H9 (cell line): ENCODE data around the gene FHOD3. TPM values are rescaled to one million over a fixed set of nuclear protein-coding genes. Genes with fewer than 3 reads are reported as not detected.

ENCODE experiments used
- DNase-seq: peaks from one replicate; pipeline ENCODE4 v3.0.0-alpha.2; 2017
- H2AFZ ChIP-seq: one replicate; pipeline ENCODE4 v1.6.1; 2013; ENCODE audit warnings: mild to moderate bottlenecking, low read length, control low read depth, moderate library complexity
- H2AK5ac ChIP-seq: 2 replicates; pipeline ENCODE4 v1.6.1; 2013; ENCODE audit warnings: low read length, control low read depth, mixed read lengths; ENCODE audit not compliant: insufficient read length
- H2BK120ac ChIP-seq: one replicate; pipeline ENCODE4 v1.6.1; 2013; ENCODE audit warnings: low read depth, mild to moderate bottlenecking, low read length, control low read depth, inconsistent platforms; ENCODE audit not compliant: poor library complexity, severe bottlenecking
- H2BK12ac ChIP-seq: 2 replicates; pipeline ENCODE4 v1.6.1; 2013; ENCODE audit warnings: low read length, control low read depth, mixed read lengths, low read depth; ENCODE audit not compliant: insufficient read length
- H2BK15ac ChIP-seq: 2 replicates; pipeline ENCODE4 v1.6.1; 2013; ENCODE audit warnings: low read depth, low read length, control low read depth
- H2BK20ac ChIP-seq: one replicate; pipeline ENCODE4 v1.6.1; 2013; ENCODE audit warnings: low read depth, mild to moderate bottlenecking, low read length, control low read depth, inconsistent platforms; ENCODE audit not compliant: poor library complexity, severe bottlenecking
- H2BK5ac ChIP-seq: 2 replicates; pipeline ENCODE4 v1.6.1; 2013; ENCODE audit warnings: low read length, control low read depth, mixed read lengths; ENCODE audit not compliant: insufficient read length
- H3K14ac ChIP-seq: 2 replicates; pipeline ENCODE4 v1.6.1; 2013; ENCODE audit warnings: low read length, control low read depth; ENCODE audit not compliant: insufficient read depth
- H3K18ac ChIP-seq: 2 replicates; pipeline ENCODE4 v1.6.1; 2013; ENCODE audit warnings: low read depth, mild to moderate bottlenecking, mixed read lengths, low read length, control low read depth; ENCODE audit not compliant: insufficient read length
- H3K23ac ChIP-seq: 2 replicates; pipeline ENCODE4 v1.6.1; 2013; ENCODE audit warnings: low read length, control low read depth, mixed read lengths, low read depth; ENCODE audit not compliant: insufficient read length
- H3K23me2 ChIP-seq: 2 replicates; pipeline ENCODE4 v1.6.1; 2013; ENCODE audit warnings: low read depth, mild to moderate bottlenecking, mixed read lengths, low read length, control low read depth; ENCODE audit not compliant: insufficient read length, poor library complexity, severe bottlenecking
- H3K27ac ChIP-seq: 2 replicates; pipeline ENCODE4 v1.5.1; 2013; ENCODE audit warnings: low read length, control low read depth, mixed read lengths, low read depth; ENCODE audit not compliant: insufficient read length
- H3K27me3 ChIP-seq: 2 replicates; pipeline ENCODE4 v1.6.1; 2013; ENCODE audit warnings: low read length, control low read depth, inconsistent platforms; ENCODE audit not compliant: insufficient read depth
- H3K4ac ChIP-seq: 2 replicates; pipeline ENCODE4 v1.6.1; 2013; ENCODE audit warnings: low read depth, mild to moderate bottlenecking, control low read depth, inconsistent platforms, low read length, moderate library complexity
- H3K4me1 ChIP-seq: 2 replicates; pipeline ENCODE4 v1.6.1; 2013; ENCODE audit warnings: low read length, control low read depth, inconsistent platforms; ENCODE audit not compliant: insufficient read depth
- H3K4me2 ChIP-seq: 2 replicates; pipeline ENCODE4 v1.6.1; 2013; ENCODE audit warnings: low read length, control low read depth, mixed read lengths; ENCODE audit not compliant: insufficient read length, insufficient read depth
- H3K56ac ChIP-seq: 2 replicates; pipeline ENCODE4 v1.6.1; 2013; ENCODE audit warnings: low read depth, mild to moderate bottlenecking, mixed read lengths, low read length, control low read depth; ENCODE audit not compliant: insufficient read length
- H3K79me1 ChIP-seq: 2 replicates; pipeline ENCODE4 v1.6.1; 2013; ENCODE audit warnings: low read depth, mild to moderate bottlenecking, moderate library complexity, low read length, control low read depth, inconsistent platforms; ENCODE audit not compliant: insufficient read depth, poor library complexity, severe bottlenecking
- H3K79me2 ChIP-seq: 2 replicates; pipeline ENCODE4 v1.6.1; 2013; ENCODE audit warnings: low read length, control low read depth, inconsistent platforms; ENCODE audit not compliant: insufficient read depth
- H3K9ac ChIP-seq: 2 replicates; pipeline ENCODE4 v1.6.1; 2013; ENCODE audit warnings: low read length, control low read depth, mixed read lengths; ENCODE audit not compliant: insufficient read length; ENCODE audit errors: extremely low read depth
- H3K9me3 ChIP-seq: one replicate; pipeline ENCODE4 v1.6.1; 2013; ENCODE audit warnings: low read depth, low read length, inconsistent platforms; ENCODE audit not compliant: control insufficient read depth
- H3T11ph ChIP-seq: one replicate; pipeline ENCODE4 v1.6.1; 2013; ENCODE audit warnings: mild to moderate bottlenecking, low read length, control low read depth, inconsistent platforms
- H4K20me1 ChIP-seq: one replicate; pipeline ENCODE4 v1.6.1; 2013; ENCODE audit not compliant: control insufficient read depth, insufficient read length, insufficient read depth
- H4K5ac ChIP-seq: 2 replicates; pipeline ENCODE4 v1.6.1; 2013; ENCODE audit warnings: low read depth, mild to moderate bottlenecking, mixed read lengths, low read length, control low read depth; ENCODE audit not compliant: insufficient read length
- H4K8ac ChIP-seq: replicated peaks from 2 replicates; pipeline ENCODE4 v1.6.1; 2013; ENCODE audit warnings: low read length, control low read depth, mixed read lengths, low read depth; ENCODE audit not compliant: insufficient read length
- H4K91ac ChIP-seq: 2 replicates; pipeline ENCODE4 v1.6.1; 2013; ENCODE audit warnings: low read depth, mild to moderate bottlenecking, moderate library complexity, mixed read lengths, low read length, control low read depth; ENCODE audit not compliant: insufficient read length
- H3K27ac Mint-ChIP-seq, 3 experiments: 2 replicates in 2 of 3; 3 replicates in 1 of 3; pipeline ENCODE4 v1.8.0; 2020 to 2021; ENCODE audit warnings: mixed read lengths in 3 of 3, mild to moderate bottlenecking in 1 of 3, moderate library complexity in 1 of 3
- H3K27me3 Mint-ChIP-seq: 2 replicates; pipeline ENCODE4 v1.8.0; 2021; ENCODE audit warnings: low read depth, mild to moderate bottlenecking, moderate library complexity, mixed read lengths
- H3K36me3 Mint-ChIP-seq, 3 experiments: 2 replicates in 2 of 3; 3 replicates in 1 of 3; pipeline ENCODE4 v1.8.0; 2020 to 2021; ENCODE audit warnings: low read depth in 3 of 3, mixed read lengths in 3 of 3; ENCODE audit not compliant: insufficient read depth in 1 of 3
- H3K4me1 Mint-ChIP-seq, 2 experiments: 2 replicates each; pipeline ENCODE4 v1.8.0; 2020; ENCODE audit warnings: mixed read lengths in 2 of 2
- H3K4me3 Mint-ChIP-seq, 2 experiments: 2 replicates in 1 of 2; 3 replicates in 1 of 2; pipeline ENCODE4 v1.8.0; 2020 to 2021; ENCODE audit warnings: mild to moderate bottlenecking in 2 of 2, mixed read lengths in 2 of 2, moderate library complexity in 1 of 2
- H3K9me3 Mint-ChIP-seq, 2 experiments: 2 replicates in 1 of 2; 3 replicates in 1 of 2; pipeline ENCODE4 v1.8.0; 2020; ENCODE audit warnings: mild to moderate bottlenecking in 2 of 2, mixed read lengths in 2 of 2, moderate library complexity in 1 of 2
- WGBS: extraction: QIAGEN DNeasy Blood & Tissue Kit; methylation state at CpG from one replicate; pipeline ENCODE4 v1.1.7; 2013; ENCODE audit warnings: missing lambda C conversion rate, low lambda C conversion rate, mixed read lengths; ENCODE audit not compliant: insufficient read length; ENCODE audit errors: extremely low coverage; 5-methylcytosine and 5-hydroxymethylcytosine counted together
- total RNA-seq: library from RNA; stranded (reverse); gene quantifications from 2 replicates; pipeline ENCODE4 v1.2.1, GENCODE V29; 2021
- TF ChIP-seq, protein P1 (sequence below): fragments of 200-600 bp; sonication (generic); conservative IDR thresholded peaks from 3 replicates; pipeline ENCODE4 v1.8.0; 2021; ENCODE audit warnings: antibody characterized with exemption, mild to moderate bottlenecking

Gene FHOD3
- total RNA-seq, 1 experiment from 2014 or later = 8.0 TPM

DNA sequence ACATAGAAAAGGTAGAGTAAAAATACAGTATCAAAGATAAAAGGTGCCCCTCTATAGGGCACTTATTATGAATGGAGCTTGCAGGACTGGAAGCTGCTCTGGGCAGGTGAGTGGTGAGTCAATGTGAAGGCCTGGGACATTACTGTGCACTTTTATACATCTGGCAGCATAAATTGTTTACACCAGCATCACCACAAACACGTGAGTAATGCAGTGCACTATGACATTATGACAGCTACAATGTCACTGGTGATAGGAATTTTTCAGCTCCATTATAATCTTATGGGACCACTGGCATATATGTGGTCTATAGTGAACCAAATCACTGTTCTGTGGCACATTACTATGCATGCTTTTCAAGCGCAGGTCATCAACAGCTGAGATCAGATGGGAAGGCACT lies 483.2 kb downstream of the FHOD3 start:
- Histone ChIP-seq H3K79me2 (no peaks in the 10 kb centered on the region), H2BK120ac (no peak overlapping the region), H3K79me1 (no peaks in the 10 kb centered on the region), H3K4me2 (no peak overlapping the region), H3K18ac (no peak overlapping the region), H4K20me1 (no peaks in the 10 kb centered on the region), H4K91ac (no peak overlapping the region), H3K27ac (no peak overlapping the region), H3K56ac (no peak overlapping the region), H3K14ac (no peak overlapping the region), H3K23me2 (no peaks in the 10 kb centered on the region), H3K4me1 (no peaks in the 10 kb centered on the region), H2BK5ac (no peak overlapping the region), H3T11ph (no peak overlapping the region), H3K23ac (no peak overlapping the region), H3K27me3 (no peaks in the 10 kb centered on the region), H2BK12ac (no peak overlapping the region), H4K8ac (no peak overlapping the region), H2BK15ac (no peak overlapping the region), H4K5ac (no peak overlapping the region), H2BK20ac (no peak overlapping the region), H3K4ac (no peak overlapping the region), H2AFZ (no peak overlapping the region), H3K9me3 (no peaks in the 10 kb centered on the region), H2AK5ac (no peak overlapping the region), H3K9ac (no peak overlapping the region)
- no CpG with 5 or more reads among the region's 2 CpGs for WGBS
- Mint-ChIP-seq H3K36me3 (no peaks in the 10 kb centered on the region; a peak in 2 of 7 replicates), H3K4me1 (no peaks in the 10 kb centered on the region), H3K9me3 (no peaks in the 10 kb centered on the region), H3K27ac (no peak overlapping the region), H3K4me3 (no peak overlapping the region), H3K27me3 (peaks cover 1% of the 10 kb centered on the region)
- TF ChIP-seq, protein P1, sequence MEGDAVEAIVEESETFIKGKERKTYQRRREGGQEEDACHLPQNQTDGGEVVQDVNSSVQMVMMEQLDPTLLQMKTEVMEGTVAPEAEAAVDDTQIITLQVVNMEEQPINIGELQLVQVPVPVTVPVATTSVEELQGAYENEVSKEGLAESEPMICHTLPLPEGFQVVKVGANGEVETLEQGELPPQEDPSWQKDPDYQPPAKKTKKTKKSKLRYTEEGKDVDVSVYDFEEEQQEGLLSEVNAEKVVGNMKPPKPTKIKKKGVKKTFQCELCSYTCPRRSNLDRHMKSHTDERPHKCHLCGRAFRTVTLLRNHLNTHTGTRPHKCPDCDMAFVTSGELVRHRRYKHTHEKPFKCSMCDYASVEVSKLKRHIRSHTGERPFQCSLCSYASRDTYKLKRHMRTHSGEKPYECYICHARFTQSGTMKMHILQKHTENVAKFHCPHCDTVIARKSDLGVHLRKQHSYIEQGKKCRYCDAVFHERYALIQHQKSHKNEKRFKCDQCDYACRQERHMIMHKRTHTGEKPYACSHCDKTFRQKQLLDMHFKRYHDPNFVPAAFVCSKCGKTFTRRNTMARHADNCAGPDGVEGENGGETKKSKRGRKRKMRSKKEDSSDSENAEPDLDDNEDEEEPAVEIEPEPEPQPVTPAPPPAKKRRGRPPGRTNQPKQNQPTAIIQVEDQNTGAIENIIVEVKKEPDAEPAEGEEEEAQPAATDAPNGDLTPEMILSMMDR = no peak
- no peak for DNase-seq
